Endothelial cell of umbilical vein (primary cell): Measurements from ENCODE around the gene CYP46A1. TPM values are rescaled to one million over a fixed set of nuclear protein-coding genes. Genes with fewer than 3 reads are reported as not detected.

Experiments used
- BruUV-seq: library from RNA; stranded (reverse); fragments of 400-500 nt; replicated peaks from 2 replicates; lab custom pipeline; 2021; lab: Mats Ljungman, UMichigan
- CTCF ChIA-PET: fragments of 300-600, 350-600 bp; sonication (Branson Sonifier 250); formaldehyde crosslinking; loops from one replicate; lab custom pipeline; 2021; ENCODE audit warnings: antibody characterized with exemption, inconsistent platforms; lab: Charles Lee
- POLR2A ChIA-PET: fragments of 300-600, 350-600 bp; sonication (Branson Sonifier 250); formaldehyde crosslinking; loops from one replicate; lab custom pipeline; 2021; ENCODE audit warnings: antibody characterized with exemption, inconsistent platforms; lab: Charles Lee
- DNase-seq: peaks from one replicate; pipeline ENCODE4 v3.0.0-alpha.2; 2011; ENCODE audit warnings: low read depth, low spot score
- FAIRE-seq: peaks from 2 replicates; lab custom pipeline; 2011; peaks lifted over from hg19 to GRCh38; lab: Jason Lieb, UNC
- H2AFZ ChIP-seq: 2 replicates; pipeline ENCODE4 v1.6.0; 2012; ENCODE audit warnings: low read depth, low read length, control low read depth, inconsistent platforms
- H3K27ac ChIP-seq: 2 replicates; pipeline ENCODE4 v1.5.1; 2011; ENCODE audit warnings: low read depth, mild to moderate bottlenecking, control low read depth, low read length, moderate library complexity; ENCODE audit not compliant: insufficient read depth
- H3K27me3 ChIP-seq, 2 experiments: 2 replicates each; pipeline versions ENCODE4 v1.6.0 to v1.6.1; 2011; ENCODE audit warnings: low read length in 2 of 2, mixed read lengths in 1 of 2; ENCODE audit not compliant: control insufficient read depth in 2 of 2, insufficient read depth in 2 of 2
- H3K36me3 ChIP-seq, 2 experiments: 2 replicates in 1 of 2; 3 replicates in 1 of 2; pipeline ENCODE4 v1.5.1; 2011; ENCODE audit warnings: low read length in 2 of 2, mild to moderate bottlenecking in 1 of 2, moderate library complexity in 1 of 2; ENCODE audit not compliant: control insufficient read depth in 2 of 2, insufficient read depth in 2 of 2; ENCODE audit errors: extremely low read depth in 1 of 2
- H3K4me1 ChIP-seq: 3 replicates; pipeline ENCODE4 v1.5.1; 2011; ENCODE audit warnings: mild to moderate bottlenecking, low read length; ENCODE audit not compliant: control insufficient read depth, insufficient read depth; ENCODE audit errors: extremely low read depth
- H3K4me2 ChIP-seq: 2 replicates; pipeline ENCODE4 v1.6.1; 2011; ENCODE audit warnings: low read length, control low read depth, mixed read lengths; ENCODE audit not compliant: insufficient read depth
- H3K4me3 ChIP-seq, 3 experiments: fragments of 200-600 bp in 1 of 3; sonication (generic), shearing (Covaris generic) in 1 of 3; replicated peaks in 1 of 3; 2 replicates each; pipeline ENCODE4 v1.5.1; 2011 to 2016; ENCODE audit warnings: control low read depth in 3 of 3, low read length in 3 of 3, mild to moderate bottlenecking in 2 of 3, inconsistent platforms in 1 of 3, low read depth in 1 of 3, moderate library complexity in 1 of 3; ENCODE audit not compliant: insufficient read depth in 1 of 3
- H3K79me2 ChIP-seq: 2 replicates; pipeline ENCODE4 v1.6.0; 2012; ENCODE audit warnings: low read length, inconsistent platforms; ENCODE audit not compliant: control insufficient read depth, insufficient read depth
- H3K9ac ChIP-seq: replicated peaks from 2 replicates; pipeline ENCODE3; 2011; ENCODE audit warnings: low read length, control low read depth; ENCODE audit not compliant: insufficient read depth; ENCODE audit errors: extremely low read depth
- H3K9me1 ChIP-seq: replicated peaks from 3 replicates; pipeline ENCODE4 v1.6.0; 2011; ENCODE audit warnings: mild to moderate bottlenecking, low read length; ENCODE audit not compliant: control insufficient read depth, insufficient read depth; ENCODE audit errors: extremely low read depth
- H3K9me3 ChIP-seq: replicated peaks from 2 replicates; pipeline ENCODE4 v1.5.1; 2012; ENCODE audit warnings: low read length, inconsistent platforms; ENCODE audit not compliant: control insufficient read depth, insufficient read depth
- H4K20me1 ChIP-seq: replicated peaks from 2 replicates; pipeline ENCODE3; 2011; ENCODE audit warnings: mild to moderate bottlenecking, low read length; ENCODE audit not compliant: control insufficient read depth, insufficient read depth; ENCODE audit errors: extremely low read depth
- EZH2 ChIP-seq: IDR thresholded peaks from 2 replicates; pipeline ENCODE4 v1.6.1; 2012; ENCODE audit warnings: borderline replicate concordance, low read depth, mild to moderate bottlenecking, moderate library complexity, low read length, inconsistent platforms; ENCODE audit not compliant: severe bottlenecking
- FOS ChIP-seq: IDR thresholded peaks from 2 replicates; pipeline ENCODE4 v1.6.1; 2011; ENCODE audit warnings: mild to moderate bottlenecking, low read length, moderate library complexity, borderline replicate concordance; ENCODE audit not compliant: insufficient read depth
- JUN ChIP-seq: IDR thresholded peaks from 2 replicates; pipeline ENCODE4 v1.6.1; 2011; ENCODE audit warnings: borderline replicate concordance, low read depth; ENCODE audit not compliant: insufficient read length, insufficient read depth
- MYC ChIP-seq: IDR thresholded peaks from one replicate; pipeline ENCODE4 v1.6.1; 2011; ENCODE audit warnings: mild to moderate bottlenecking, low read depth, low read length
- POLR2A ChIP-seq: IDR thresholded peaks from 2 replicates; pipeline ENCODE4 v1.6.1; 2012; ENCODE audit warnings: low read depth, mild to moderate bottlenecking, control low read depth, low read length
- POLR2AphosphoS5 ChIP-seq: IDR thresholded peaks from 2 replicates; pipeline ENCODE4 v1.6.1; 2012; ENCODE audit warnings: low read depth, mild to moderate bottlenecking, control low read depth, low read length, moderate library complexity; ENCODE audit not compliant: insufficient read depth
- dilution Hi-C: fragments of 300-500 bp; cut with MboI; formaldehyde crosslinking; loops from one replicate; pipeline ENCODE4 v1.15.0; 2019; ENCODE audit warnings: low sequenced_read_pairs; ENCODE audit not compliant: extremely low pct_ligation_motif_present
- intact Hi-C: fragments of 100-400 bp; cut with micrococcal nuclease; formaldehyde crosslinking; loops from one replicate; pipeline ENCODE4 v1.10.0; 2022
- polyA plus RNA-seq, 4 experiments: library from polyadenylated mRNA; depleted of rRNA in 3 of 4; stranded (reverse) in 3 of 4; unstranded in 1 of 4; fragments of >200 nt; gene quantifications; 2 replicates each; pipeline versions ENCODE4 v1.2.1 to v1.2.3, GENCODE V29; 2011 to 2012; ENCODE audit warnings: missing spikeins in 1 of 4
- total RNA-seq: library from RNA; stranded (reverse); gene quantifications from 2 replicates; pipeline ENCODE4 v1.2.3, GENCODE V29; 2021
- TF ChIP-seq, protein P1 (sequence below), 2 donors: IDR thresholded peaks; 1 replicate in 1 of 2; 2 replicates in 1 of 2; pipeline ENCODE4 v1.5.1; 2011; ENCODE audit warnings: low read length in 2 of 2, mild to moderate bottlenecking in 2 of 2, moderate library complexity in 2 of 2, control low read depth in 1 of 2, inconsistent platforms in 1 of 2, low read depth in 1 of 2; ENCODE audit not compliant: insufficient read depth in 1 of 2; ENCODE audit errors: extremely low read depth in 1 of 2
- TF ChIP-seq, protein P2 (sequence below): IDR thresholded peaks from 2 replicates; pipeline ENCODE4 v1.6.1; 2011; ENCODE audit not compliant: insufficient read depth, insufficient read length

CYP46A1 gene
- total and polyA plus RNA-seq, 2 donors (not counting 3 experiments of a cell fraction or from before 2014, with no cell fraction given): 0.03 to 0.24 TPM

DNA sequence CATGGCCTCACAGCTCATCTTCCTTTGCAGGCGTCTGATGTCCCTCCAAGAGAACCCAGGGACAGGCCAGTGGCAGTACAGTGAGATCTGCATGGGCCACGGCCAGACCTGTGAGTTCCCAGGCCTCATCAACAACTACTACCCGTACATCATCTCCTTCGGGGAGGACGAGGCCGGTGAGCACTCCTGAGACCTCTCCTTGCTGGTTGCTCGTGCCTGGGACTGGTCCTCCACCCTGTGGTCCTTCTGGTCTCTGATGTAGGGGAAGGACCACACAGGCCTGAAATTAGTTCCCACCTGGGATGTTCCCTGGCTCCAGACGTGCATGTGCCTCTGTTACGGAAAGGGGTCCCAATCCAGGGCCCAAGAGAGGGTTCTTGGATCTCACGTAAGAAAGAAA is 21.3 kb upstream of the CYP46A1 start:
- dilution Hi-C loops: no loop called here
- FAIRE-seq: no peak

More for the DNA sequence above, 21.3 kb upstream of the CYP46A1 start:
- Histone ChIP-seq H3K4me2 (no peak overlapping the region), H3K9me1 (no peaks in the 10 kb centered on the region), H3K9ac (no peak overlapping the region), H3K9me3 (no peaks in the 10 kb centered on the region), H3K4me3 (no peak overlapping the region), H3K27me3 (peaks cover 28% of the 10 kb centered on the region in 2 experiments), H3K79me2 (no peaks in the 10 kb centered on the region), H3K4me1 (no peaks in the 10 kb centered on the region), H2AFZ (no peak overlapping the region), H3K27ac (no peak overlapping the region), H4K20me1 (no peaks in the 10 kb centered on the region), H3K36me3 (no peaks in the 10 kb centered on the region)
- DNase-seq: no peak
- no TSS peak for BruUV-seq
- intact Hi-C loops: no loop called here
- TF ChIP-seq, protein P1, sequence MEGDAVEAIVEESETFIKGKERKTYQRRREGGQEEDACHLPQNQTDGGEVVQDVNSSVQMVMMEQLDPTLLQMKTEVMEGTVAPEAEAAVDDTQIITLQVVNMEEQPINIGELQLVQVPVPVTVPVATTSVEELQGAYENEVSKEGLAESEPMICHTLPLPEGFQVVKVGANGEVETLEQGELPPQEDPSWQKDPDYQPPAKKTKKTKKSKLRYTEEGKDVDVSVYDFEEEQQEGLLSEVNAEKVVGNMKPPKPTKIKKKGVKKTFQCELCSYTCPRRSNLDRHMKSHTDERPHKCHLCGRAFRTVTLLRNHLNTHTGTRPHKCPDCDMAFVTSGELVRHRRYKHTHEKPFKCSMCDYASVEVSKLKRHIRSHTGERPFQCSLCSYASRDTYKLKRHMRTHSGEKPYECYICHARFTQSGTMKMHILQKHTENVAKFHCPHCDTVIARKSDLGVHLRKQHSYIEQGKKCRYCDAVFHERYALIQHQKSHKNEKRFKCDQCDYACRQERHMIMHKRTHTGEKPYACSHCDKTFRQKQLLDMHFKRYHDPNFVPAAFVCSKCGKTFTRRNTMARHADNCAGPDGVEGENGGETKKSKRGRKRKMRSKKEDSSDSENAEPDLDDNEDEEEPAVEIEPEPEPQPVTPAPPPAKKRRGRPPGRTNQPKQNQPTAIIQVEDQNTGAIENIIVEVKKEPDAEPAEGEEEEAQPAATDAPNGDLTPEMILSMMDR (IDR thresholded peaks at IDR 0.05; ENCODE audit: extremely low read depth in 1 of 2, insufficient read depth in 1 of 2, low read depth in 1 of 2, low read length in 2 of 2): no peak
- TF ChIP-seq FOS: no peak
- TF ChIP-seq EZH2: no peak
- no peak for TF ChIP-seq POLR2AphosphoS5
- no peak for TF ChIP-seq JUN
- TF ChIP-seq MYC: no peak
- TF ChIP-seq POLR2A: no peak
- TF ChIP-seq, protein P2, sequence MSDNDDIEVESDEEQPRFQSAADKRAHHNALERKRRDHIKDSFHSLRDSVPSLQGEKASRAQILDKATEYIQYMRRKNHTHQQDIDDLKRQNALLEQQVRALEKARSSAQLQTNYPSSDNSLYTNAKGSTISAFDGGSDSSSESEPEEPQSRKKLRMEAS: no peak
- POLR2A ChIA-PET: no interaction called here
- CTCF ChIA-PET: no interaction called here
